Measurements from ENCODE around the gene KRT39. TPM values are rescaled to one million over a fixed set of nuclear protein-coding genes. Genes with fewer than 3 reads are reported as not detected.

Gene KRT39
- total RNA-seq, 2 donors from 2014 or later = not detected

- no peaks in the 10 kb centered on the region for H3K4me1 Mint-ChIP-seq (ENCODE audit: low read depth)
- ATAC-seq (replicated peaks in 1 of 2) (no peak), DNase-seq (no peak)
- no peaks in the 10 kb centered on the region for H3K36me3 Mint-ChIP-seq (ENCODE audit: insufficient read depth in 2 of 2)
- no peak overlapping the region for H3K27ac Mint-ChIP-seq
- no peaks in the 10 kb centered on the region for H3K9me3 Mint-ChIP-seq
- peaks cover 54% of the 10 kb centered on the region for H3K27me3 Mint-ChIP-seq (ENCODE audit: low read depth)
- no peak overlapping the region for H3K4me3 Mint-ChIP-seq
Observed at GRCh38 chr17:40997361-40997760, 30.6 kb upstream of the KRT39 start.

GRCh38 chr17:40996829-40997228 is 30.1 kb upstream of the KRT39 start:
- H3K9me3 Mint-ChIP-seq = no peaks in the 10 kb centered on the region
- DNase-seq (no peak), ATAC-seq (replicated peaks in 1 of 2) (no peak)
- H3K36me3 Mint-ChIP-seq (ENCODE audit: insufficient read depth in 2 of 2) = no peaks in the 10 kb centered on the region
- H3K4me1 Mint-ChIP-seq (ENCODE audit: low read depth) = no peaks in the 10 kb centered on the region
- peaks cover 56% of the 10 kb centered on the region for H3K27me3 Mint-ChIP-seq (ENCODE audit: low read depth)
- H3K4me3 Mint-ChIP-seq = no peak overlapping the region
- H3K27ac Mint-ChIP-seq = no peak overlapping the region

GRCh38 chr17:40995116-40995515 is 28.4 kb upstream of the KRT39 start:
- ATAC-seq (replicated peaks in 1 of 2) = no peak
- H3K4me1 Mint-ChIP-seq (ENCODE audit: low read depth) = no peaks in the 10 kb centered on the region
- H3K9me3 Mint-ChIP-seq = no peaks in the 10 kb centered on the region
- no peaks in the 10 kb centered on the region for H3K36me3 Mint-ChIP-seq (ENCODE audit: insufficient read depth in 2 of 2)
- peaks cover 56% of the 10 kb centered on the region for H3K27me3 Mint-ChIP-seq (ENCODE audit: low read depth)
- no peak overlapping the region for H3K4me3 Mint-ChIP-seq
- no peak for DNase-seq
- H3K27ac Mint-ChIP-seq = no peak overlapping the region

- Mint-ChIP-seq H3K4me1 (ENCODE audit: low read depth) (no peaks in the 10 kb centered on the region), H3K36me3 (ENCODE audit: insufficient read depth in 2 of 2) (no peaks in the 10 kb centered on the region), H3K27ac (no peak within 1 kb of the TSS), H3K27me3 (ENCODE audit: low read depth) (peaks cover 53% of the 10 kb centered on the region), H3K9me3 (no peaks in the 10 kb centered on the region), H3K4me3 (no peak within 1 kb of the TSS)
- no peak for DNase-seq
- ATAC-seq (replicated peaks in 1 of 2) = no peak
Observed at GRCh38 chr17:40993839-40994238, 27.1 kb upstream of the KRT39 start, which contains the start of gene KRTAP3-3. Gene KRTAP3-3 (minus strand): TSS chr17:40994164. CDS start chr17:40994097, 67 bp downstream.

GRCh38 chr17:40993084-40993483 is 26.3 kb upstream of the KRT39 start:
- H3K27ac Mint-ChIP-seq = no peak overlapping the region
- H3K4me1 Mint-ChIP-seq (ENCODE audit: low read depth) = no peaks in the 10 kb centered on the region
- no peak overlapping the region for H3K4me3 Mint-ChIP-seq
- ATAC-seq (replicated peaks in 1 of 2) (no peak), DNase-seq (no peak)
- no peaks in the 10 kb centered on the region for H3K36me3 Mint-ChIP-seq (ENCODE audit: insufficient read depth in 2 of 2)
- no peaks in the 10 kb centered on the region for H3K9me3 Mint-ChIP-seq
- peaks cover 49% of the 10 kb centered on the region for H3K27me3 Mint-ChIP-seq (ENCODE audit: low read depth)

- Mint-ChIP-seq H3K36me3 (ENCODE audit: insufficient read depth in 2 of 2) (no peaks in the 10 kb centered on the region), H3K4me3 (no peak overlapping the region), H3K27ac (no peak overlapping the region), H3K4me1 (ENCODE audit: low read depth) (no peaks in the 10 kb centered on the region), H3K9me3 (no peaks in the 10 kb centered on the region), H3K27me3 (ENCODE audit: low read depth) (peaks cover 48% of the 10 kb centered on the region)
- DNase-seq (no peak), ATAC-seq (replicated peaks in 1 of 2) (no peak)
Observed at GRCh38 chr17:40992666-40993065, 25.9 kb upstream of the KRT39 start.

GRCh38 chr17:40986920-40987319 is 20.2 kb upstream of the KRT39 start:
- Mint-ChIP-seq H3K4me3 (no peak overlapping the region), H3K9me3 (no peaks in the 10 kb centered on the region), H3K27me3 (ENCODE audit: low read depth) (peaks cover 21% of the 10 kb centered on the region), H3K36me3 (ENCODE audit: insufficient read depth in 2 of 2) (no peaks in the 10 kb centered on the region), H3K4me1 (ENCODE audit: low read depth) (no peaks in the 10 kb centered on the region), H3K27ac (no peak overlapping the region)
- DNase-seq (no peak), ATAC-seq (replicated peaks in 1 of 2) (no peak)

- no peaks in the 10 kb centered on the region for H3K9me3 Mint-ChIP-seq
- ATAC-seq (replicated peaks in 1 of 2) = no peak
Observed at GRCh38 chr17:40984226-40984625, 17.5 kb upstream of the KRT39 start, which contains the start of gene KRT40. Gene KRT40 (minus strand): TSS chr17:40984326. CDS start chr17:40984273, 53 bp downstream.

GRCh38 chr17:40981115-40981514 is 14.4 kb upstream of the KRT39 start:
- no peak for DNase-seq
- Mint-ChIP-seq H3K27ac (no peak overlapping the region), H3K27me3 (ENCODE audit: low read depth) (peaks cover 12% of the 10 kb centered on the region), H3K9me3 (no peaks in the 10 kb centered on the region), H3K4me1 (ENCODE audit: low read depth) (no peaks in the 10 kb centered on the region), H3K36me3 (ENCODE audit: insufficient read depth in 2 of 2) (no peaks in the 10 kb centered on the region), H3K4me3 (no peak overlapping the region)
- ATAC-seq (replicated peaks in 1 of 2) = no peak

More at GRCh38 chr17:40984226-40984625, 17.5 kb upstream of the KRT39 start, which contains the start of gene KRT40:
- Mint-ChIP-seq H3K36me3 (ENCODE audit: insufficient read depth in 2 of 2) (no peaks in the 10 kb centered on the region), H3K4me3 (no peak within 1 kb of the TSS), H3K4me1 (ENCODE audit: low read depth) (no peaks in the 10 kb centered on the region), H3K27ac (no peak within 1 kb of the TSS), H3K27me3 (ENCODE audit: low read depth) (peaks cover 16% of the 10 kb centered on the region)
- no peak for DNase-seq

- H3K36me3 Mint-ChIP-seq (ENCODE audit: insufficient read depth in 2 of 2) = no peaks in the 10 kb centered on the region
- H3K9me3 Mint-ChIP-seq = no peaks in the 10 kb centered on the region
- H3K27me3 Mint-ChIP-seq (ENCODE audit: low read depth) = peaks cover 7% of the 10 kb centered on the region
- H3K4me3 Mint-ChIP-seq = no peak overlapping the region
- H3K4me1 Mint-ChIP-seq (ENCODE audit: low read depth) = no peaks in the 10 kb centered on the region
- H3K27ac Mint-ChIP-seq = no peak overlapping the region
- no peak for ATAC-seq (replicated peaks in 1 of 2)
- DNase-seq = no peak
Observed at GRCh38 chr17:40980596-40980995, 13.8 kb upstream of the KRT39 start.

- H3K36me3 Mint-ChIP-seq (ENCODE audit: insufficient read depth in 2 of 2) = no peaks in the 10 kb centered on the region
- H3K4me3 Mint-ChIP-seq = no peak overlapping the region
- DNase-seq (no peak), ATAC-seq (replicated peaks in 1 of 2) (no peak)
- H3K9me3 Mint-ChIP-seq = no peaks in the 10 kb centered on the region
- H3K4me1 Mint-ChIP-seq (ENCODE audit: low read depth) = no peaks in the 10 kb centered on the region
- H3K27ac Mint-ChIP-seq = no peak overlapping the region
- peaks cover 10% of the 10 kb centered on the region for H3K27me3 Mint-ChIP-seq (ENCODE audit: low read depth)
Observed at GRCh38 chr17:40980117-40980516, 13.4 kb upstream of the KRT39 start.

- no peak for DNase-seq
- Mint-ChIP-seq H3K27me3 (ENCODE audit: low read depth) (peaks cover 15% of the 10 kb centered on the region), H3K36me3 (ENCODE audit: insufficient read depth in 2 of 2) (no peaks in the 10 kb centered on the region), H3K4me1 (ENCODE audit: low read depth) (no peaks in the 10 kb centered on the region), H3K9me3 (no peaks in the 10 kb centered on the region), H3K27ac (no peak overlapping the region), H3K4me3 (no peak overlapping the region)
- ATAC-seq (replicated peaks in 1 of 2) = no peak
Observed at GRCh38 chr17:40978575-40979151, 11.9 kb upstream of the KRT39 start.

GRCh38 chr17:40975516-40975915 is 8.8 kb upstream of the KRT39 start:
- Mint-ChIP-seq H3K27ac (no peak overlapping the region), H3K36me3 (ENCODE audit: insufficient read depth in 2 of 2) (no peaks in the 10 kb centered on the region), H3K4me1 (ENCODE audit: low read depth) (no peaks in the 10 kb centered on the region), H3K27me3 (ENCODE audit: low read depth) (peaks cover 15% of the 10 kb centered on the region), H3K4me3 (no peak overlapping the region), H3K9me3 (no peaks in the 10 kb centered on the region)
- DNase-seq (no peak), ATAC-seq (replicated peaks in 1 of 2) (no peak)

- H3K27me3 Mint-ChIP-seq (ENCODE audit: low read depth) = peaks cover 15% of the 10 kb centered on the region
- ATAC-seq (replicated peaks in 1 of 2) = no peak
- no peaks in the 10 kb centered on the region for H3K9me3 Mint-ChIP-seq
- no peak overlapping the region for H3K27ac Mint-ChIP-seq
- H3K4me3 Mint-ChIP-seq = no peak overlapping the region
- no peaks in the 10 kb centered on the region for H3K36me3 Mint-ChIP-seq (ENCODE audit: insufficient read depth in 2 of 2)
- DNase-seq = no peak
- no peaks in the 10 kb centered on the region for H3K4me1 Mint-ChIP-seq (ENCODE audit: low read depth)
Observed at GRCh38 chr17:40974366-40974765, 7.6 kb upstream of the KRT39 start.

Measured in activated T-cell treated with anti-CD3 and anti-CD28 coated beads, Interleukin-2, amount 50 U/mL, for 72 hours (primary cell).